CD4-positive, alpha-beta T cell (primary cell): ENCODE measurements around the gene BET1L. TPM values are rescaled to one million over a fixed set of nuclear protein-coding genes. Genes with fewer than 3 reads are reported as not detected.

Experiments
- ATAC-seq: fragments of 200-7000 bp; cut with Tn5 transposase; one replicate; pipeline ENCODE4 v1.10.0; 2022; ENCODE audit warnings: mild to moderate bottlenecking; ENCODE audit not compliant: poor library complexity
- CTCF ChIA-PET: fragments of 350-600 bp; sonication (Branson Sonifier 250); formaldehyde crosslinking; loops from one replicate; lab custom pipeline; 2021; ENCODE audit warnings: antibody characterized with exemption, inconsistent platforms; lab: Charles Lee
- POLR2A ChIA-PET: fragments of 350-600 bp; sonication (Branson Sonifier 250); formaldehyde crosslinking; loops from one replicate; lab custom pipeline; 2021; ENCODE audit warnings: antibody characterized with exemption, inconsistent platforms; lab: Charles Lee
- DNase-seq, 14 experiments: peaks; one replicate each; pipeline ENCODE4 v3.0.0-alpha.2; 2013 to 2020; ENCODE audit warnings: mixed read lengths in 2 of 14
- H3K27ac ChIP-seq, 2 donors: one replicate each; pipeline versions ENCODE4 v1.5.1 to v1.7.0; 2013; ENCODE audit warnings: low read length in 2 of 2, low read depth in 1 of 2, mild to moderate bottlenecking in 1 of 2
- H3K27me3 ChIP-seq, 2 experiments: 1 replicate in 1 of 2; 2 replicates in 1 of 2; pipeline versions ENCODE4 v1.6.1 to v1.7.0; 2013; ENCODE audit warnings: low read length in 2 of 2, control low read depth in 1 of 2, mild to moderate bottlenecking in 1 of 2, moderate library complexity in 1 of 2; ENCODE audit not compliant: insufficient read depth in 2 of 2, control insufficient read depth in 1 of 2
- H3K36me3 ChIP-seq: one replicate; pipeline ENCODE4 v1.6.1; 2013; ENCODE audit warnings: low read length, control low read depth; ENCODE audit not compliant: insufficient read depth
- H3K4me1 ChIP-seq: one replicate; pipeline ENCODE4 v1.6.1; 2013; ENCODE audit warnings: low read length, control low read depth; ENCODE audit not compliant: insufficient read depth
- H3K4me3 ChIP-seq: one replicate; pipeline ENCODE4 v1.5.1; 2013; ENCODE audit warnings: mild to moderate bottlenecking, low read length, moderate library complexity
- H3K9me3 ChIP-seq, 2 experiments: 1 replicate in 1 of 2; 2 replicates in 1 of 2; pipeline versions ENCODE4 v1.6.1 to v1.7.0; 2013; ENCODE audit warnings: low read length in 2 of 2, mild to moderate bottlenecking in 2 of 2, control low read depth in 1 of 2, moderate library complexity in 1 of 2; ENCODE audit not compliant: control insufficient read depth in 1 of 2, insufficient read depth in 1 of 2
- H3K27ac Mint-ChIP-seq: one replicate; pipeline ENCODE4 v1.8.0; 2020; ENCODE audit warnings: mixed read lengths
- H3K27me3 Mint-ChIP-seq: one replicate; pipeline ENCODE4 v1.8.0; 2021; ENCODE audit warnings: mixed read lengths
- H3K36me3 Mint-ChIP-seq: one replicate; pipeline ENCODE4 v1.8.0; 2021; ENCODE audit warnings: low read depth, mixed read lengths
- H3K4me1 Mint-ChIP-seq: one replicate; pipeline ENCODE4 v1.8.0; 2021; ENCODE audit warnings: low read depth, mixed read lengths
- H3K4me3 Mint-ChIP-seq: one replicate; pipeline ENCODE4 v1.8.0; 2020; ENCODE audit warnings: mild to moderate bottlenecking, mixed read lengths
- H3K9me3 Mint-ChIP-seq: one replicate; pipeline ENCODE4 v1.8.0; 2020; ENCODE audit warnings: mixed read lengths
- intact Hi-C, 2 experiments: fragments of 100-400 bp; cut with DNase I in 1 of 2; cut with micrococcal nuclease in 1 of 2; formaldehyde crosslinking; loops; one replicate each; pipeline versions ENCODE4 v1.15.1 to v1.9.0; 2023 to 2025; cut with DNase I, micrococcal nuclease
- total RNA-seq, 174 experiments: library from RNA in 2 of 174; stranded (reverse) in 2 of 174; gene quantifications; one replicate each; pipeline ENCODE4 v1.2.3 and lab custom pipeline; 2021 to 2026
- TF ChIP-seq, protein P1 (sequence below): fragments of 200-600 bp; IDR thresholded peaks from one replicate; pipeline ENCODE4 v1.8.0; 2022; ENCODE audit warnings: antibody characterized with exemption, mild to moderate bottlenecking

The BET1L gene
- total RNA-seq, 2 experiments from 2014 or later, result 69.5 to 72.7 TPM

DNA sequence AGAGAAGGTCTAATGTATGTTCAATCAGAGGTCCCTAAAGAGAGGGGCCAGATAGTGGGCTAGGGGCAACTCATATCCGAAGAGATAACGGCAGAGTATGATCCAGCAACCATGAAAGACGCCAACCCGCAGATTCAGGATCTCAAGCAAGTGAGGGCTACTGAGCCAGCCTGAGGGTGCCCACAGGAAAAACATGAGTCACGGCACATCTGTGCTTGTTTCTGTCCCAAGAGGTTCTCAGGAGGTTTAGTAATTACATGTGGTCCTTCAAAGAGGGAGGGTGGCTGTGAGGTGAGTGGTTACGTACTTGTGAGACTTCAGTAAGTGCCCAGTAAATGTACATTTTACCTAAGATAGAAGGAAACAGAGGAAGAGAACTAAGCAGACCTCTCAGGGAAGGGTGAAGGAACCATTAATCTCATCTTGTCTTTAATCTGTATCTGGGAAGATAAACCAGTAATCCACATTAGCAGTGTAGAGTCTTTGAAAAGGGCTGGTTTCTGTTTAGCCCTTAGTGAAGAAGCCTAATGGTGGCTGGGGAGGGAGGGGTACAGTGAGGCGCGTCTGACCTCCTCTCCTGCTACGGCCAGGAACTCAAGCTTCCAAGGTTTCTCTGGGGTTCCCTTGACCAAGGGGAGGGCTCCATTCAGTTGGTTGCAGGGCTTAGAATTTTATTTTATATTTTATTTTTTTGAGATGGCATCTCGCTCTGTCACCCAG is 18.7 kb upstream of the BET1L start:
- Mint-ChIP-seq H3K4me1 (peaks cover 8% of the 10 kb centered on the region), H3K9me3 (no peaks in the 10 kb centered on the region), H3K4me3 (no peak overlapping the region), H3K27ac (no peak overlapping the region), H3K27me3 (no peaks in the 10 kb centered on the region), H3K36me3 (peaks cover 34% of the 10 kb centered on the region)
- intact Hi-C loops, result no loop called here
- TF ChIP-seq, protein P1, sequence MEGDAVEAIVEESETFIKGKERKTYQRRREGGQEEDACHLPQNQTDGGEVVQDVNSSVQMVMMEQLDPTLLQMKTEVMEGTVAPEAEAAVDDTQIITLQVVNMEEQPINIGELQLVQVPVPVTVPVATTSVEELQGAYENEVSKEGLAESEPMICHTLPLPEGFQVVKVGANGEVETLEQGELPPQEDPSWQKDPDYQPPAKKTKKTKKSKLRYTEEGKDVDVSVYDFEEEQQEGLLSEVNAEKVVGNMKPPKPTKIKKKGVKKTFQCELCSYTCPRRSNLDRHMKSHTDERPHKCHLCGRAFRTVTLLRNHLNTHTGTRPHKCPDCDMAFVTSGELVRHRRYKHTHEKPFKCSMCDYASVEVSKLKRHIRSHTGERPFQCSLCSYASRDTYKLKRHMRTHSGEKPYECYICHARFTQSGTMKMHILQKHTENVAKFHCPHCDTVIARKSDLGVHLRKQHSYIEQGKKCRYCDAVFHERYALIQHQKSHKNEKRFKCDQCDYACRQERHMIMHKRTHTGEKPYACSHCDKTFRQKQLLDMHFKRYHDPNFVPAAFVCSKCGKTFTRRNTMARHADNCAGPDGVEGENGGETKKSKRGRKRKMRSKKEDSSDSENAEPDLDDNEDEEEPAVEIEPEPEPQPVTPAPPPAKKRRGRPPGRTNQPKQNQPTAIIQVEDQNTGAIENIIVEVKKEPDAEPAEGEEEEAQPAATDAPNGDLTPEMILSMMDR, result no peak
- Histone ChIP-seq H3K27me3 (no peaks in the 10 kb centered on the region), H3K4me3 (no peak overlapping the region), H3K9me3 (no peaks in the 10 kb centered on the region), H3K27ac (no peak overlapping the region), H3K4me1 (no peaks in the 10 kb centered on the region), H3K36me3 (peaks cover 14% of the 10 kb centered on the region)
- ChIA-PET POLR2A (no interaction called here), CTCF (no interaction called here)
- DNase-seq, result no peak
- no peak for ATAC-seq

DNA sequence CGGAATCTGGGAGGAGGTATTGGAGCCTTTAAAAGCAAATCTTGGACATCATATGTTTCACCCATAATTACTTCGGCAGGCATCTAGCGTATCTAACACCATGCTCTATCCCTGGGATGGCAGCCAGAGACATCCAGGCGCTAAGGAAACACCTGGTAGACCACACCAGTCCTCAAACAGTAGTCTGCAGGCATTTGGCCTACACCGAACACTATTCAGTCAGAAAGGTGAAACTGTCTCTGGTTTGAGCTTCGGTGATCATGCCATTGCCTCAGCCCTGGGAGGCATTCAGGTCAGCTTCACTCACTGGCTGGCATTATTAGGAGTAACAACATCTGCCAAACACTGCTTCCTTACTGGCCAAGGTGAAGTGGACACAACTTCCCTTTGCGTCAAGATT is 17.2 kb upstream of the BET1L start:
- Mint-ChIP-seq H3K36me3 (peaks cover 36% of the 10 kb centered on the region), H3K27me3 (no peaks in the 10 kb centered on the region), H3K4me1 (peaks cover 8% of the 10 kb centered on the region), H3K4me3 (no peak overlapping the region), H3K27ac (no peak overlapping the region), H3K9me3 (no peaks in the 10 kb centered on the region)
- TF ChIP-seq, protein P1, result no peak
- H3K36me3 ChIP-seq, result peaks cover 14% of the 10 kb centered on the region
- no peaks in the 10 kb centered on the region for H3K4me1 ChIP-seq
- no peaks in the 10 kb centered on the region for H3K9me3 ChIP-seq
- DNase-seq (no peak), ATAC-seq (no peak)
- H3K4me3 ChIP-seq, result no peak overlapping the region
- H3K27me3 ChIP-seq, result no peaks in the 10 kb centered on the region
- ChIA-PET POLR2A (no interaction called here), CTCF (no interaction called here)
- no peak overlapping the region for H3K27ac ChIP-seq
- intact Hi-C loops, result no loop called here

DNA sequence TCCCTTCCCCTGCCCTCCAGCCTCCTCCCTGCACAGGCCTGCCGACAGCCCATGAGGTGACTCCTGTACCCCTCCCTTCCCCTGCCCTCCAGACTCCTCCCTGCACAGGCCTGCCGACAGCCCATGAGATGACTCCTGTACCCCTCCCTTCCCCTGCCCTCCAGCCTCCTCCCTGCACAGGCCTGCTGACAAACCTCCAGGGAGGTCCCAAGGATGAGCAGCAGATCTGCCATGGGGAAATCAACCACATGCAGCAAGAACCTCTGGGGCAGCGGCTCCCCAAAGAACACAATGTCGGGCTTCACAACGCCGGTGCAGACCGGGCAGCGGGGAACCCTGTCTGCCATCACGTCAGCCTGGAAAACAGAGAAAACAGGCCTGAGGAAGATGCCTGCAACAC is 16.7 kb upstream of the BET1L start:
- intact Hi-C loops, result no loop called here
- no peak overlapping the region for H3K27ac ChIP-seq
- Mint-ChIP-seq H3K27me3 (no peaks in the 10 kb centered on the region), H3K4me3 (no peak overlapping the region), H3K36me3 (peaks cover 37% of the 10 kb centered on the region), H3K9me3 (no peaks in the 10 kb centered on the region), H3K4me1 (peaks cover 7% of the 10 kb centered on the region), H3K27ac (no peak overlapping the region)
- no peak overlapping the region for H3K4me3 ChIP-seq
- H3K36me3 ChIP-seq, result peaks cover 14% of the 10 kb centered on the region
- no peaks in the 10 kb centered on the region for H3K27me3 ChIP-seq
- no peak for ATAC-seq
- CTCF ChIA-PET, result no interaction called here
- POLR2A ChIA-PET, result no interaction called here
- no peak for DNase-seq
- H3K4me1 ChIP-seq, result no peaks in the 10 kb centered on the region
- no peaks in the 10 kb centered on the region for H3K9me3 ChIP-seq
- TF ChIP-seq, protein P1, result no peak
